Measurements from ENCODE around the gene FUT7. TPM values are rescaled to one million over a fixed set of nuclear protein-coding genes. Genes with fewer than 3 reads are reported as not detected.

FUT7 gene
- total RNA-seq, 1 experiment from 2014 or later = not detected

DNA sequence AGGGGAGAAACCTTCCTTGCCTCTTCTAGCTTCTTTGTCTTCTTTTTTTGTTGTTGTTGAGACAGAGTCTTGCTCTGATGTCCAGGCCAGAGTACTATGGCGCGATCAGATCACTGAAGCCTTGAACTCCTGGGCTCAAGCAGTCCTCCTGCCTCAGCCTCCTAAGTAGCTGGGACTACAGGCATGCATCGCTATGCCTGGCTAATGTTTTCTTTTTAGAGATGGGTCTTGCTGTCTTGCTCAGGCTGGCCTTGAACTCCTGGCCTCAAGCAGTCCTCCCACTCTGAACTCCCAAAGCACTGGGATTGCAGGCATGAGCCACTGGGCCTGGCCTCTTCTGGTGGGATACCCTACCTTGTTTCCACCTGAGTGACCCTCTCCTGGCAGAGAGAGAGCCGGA, 43.0 kb downstream of the FUT7 start:
- Histone ChIP-seq H3K36me3 (ENCODE audit: control insufficient read depth in 1 of 2, insufficient read depth in 2 of 2, low read length in 2 of 2) (peaks cover 0 to 7% of the 10 kb centered on the region in 2 experiments; a peak in 2 of 4 replicates), H3K27ac (ENCODE audit: low read depth, low read length) (no peak overlapping the region), H3K4me2 (ENCODE audit: low read length) (no peak overlapping the region), H3K9me2 (ENCODE audit: insufficient read depth) (no peaks in the 10 kb centered on the region), H3K9me3 (ENCODE audit: control insufficient read depth in 1 of 2, insufficient read depth in 1 of 2, low read depth in 1 of 2, low read length in 2 of 2) (no peaks in the 10 kb centered on the region; a peak in 1 of 4 replicates), H4K20me1 (ENCODE audit: insufficient read depth) (no peaks in the 10 kb centered on the region), H3K4me1 (ENCODE audit: control insufficient read depth in 1 of 2, insufficient read depth in 2 of 2, low read length in 2 of 2) (peaks cover 14 to 21% of the 10 kb centered on the region in 2 experiments; a peak in 3 of 4 replicates), H3K27me3 (ENCODE audit: insufficient read depth, low read length) (no peaks in the 10 kb centered on the region), H2AFZ (ENCODE audit: low read depth, low read length, poor library complexity, severe bottlenecking) (no peak overlapping the region), H3K79me2 (ENCODE audit: insufficient read depth, low read length) (peaks cover 15% of the 10 kb centered on the region), H3K9ac (ENCODE audit: low read length) (no peak overlapping the region), H3K4me3 (replicated peaks in 1 of 2; ENCODE audit: low read depth in 1 of 2, low read length in 2 of 2) (no peak overlapping the region)
- no peak for ATAC-seq
- TF ChIP-seq CEBPB (IDR thresholded peaks at IDR 0.05; ENCODE audit: low read depth) (no peak), SIN3A (IDR thresholded peaks at IDR 0.05; ENCODE audit: low read depth) (no peak), TCF7L2 (IDR thresholded peaks at IDR 0.05; ENCODE audit: borderline replicate concordance, extremely low read depth, insufficient read depth, insufficient read length) (no peak), EGR1 (IDR thresholded peaks at IDR 0.05; ENCODE audit: low read depth) (no peak), SP1 (IDR thresholded peaks at IDR 0.05; ENCODE audit: low read depth) (no peak), EZH2 (IDR thresholded peaks at IDR 0.05) (no peak), SRF (IDR thresholded peaks at IDR 0.05; ENCODE audit: low read depth) (no peak), CBX3 (IDR thresholded peaks at IDR 0.05; ENCODE audit: low read depth) (no peak)
- BruUV-seq (replicated peaks) = no TSS peak
- ChIA-PET POLR2A (no interaction called here), CTCF (interaction anchor here (1.0 kb wide), 1 partner anchor 41 kb away, joined by 3 read pairs; no protein-coding TSS in a partner anchor), RAD21 (ENCODE audit: low non-redundant PET in 1 of 2, low total read pairs in 2 of 2, uncharacterized antibody in 2 of 2, unreplicated experiment in 2 of 2) (no interaction called here)
- intact Hi-C loops (cut with micrococcal nuclease) = no loop called here
- DNase-seq (ENCODE audit: low read depth, low spot score) = no peak

DNA sequence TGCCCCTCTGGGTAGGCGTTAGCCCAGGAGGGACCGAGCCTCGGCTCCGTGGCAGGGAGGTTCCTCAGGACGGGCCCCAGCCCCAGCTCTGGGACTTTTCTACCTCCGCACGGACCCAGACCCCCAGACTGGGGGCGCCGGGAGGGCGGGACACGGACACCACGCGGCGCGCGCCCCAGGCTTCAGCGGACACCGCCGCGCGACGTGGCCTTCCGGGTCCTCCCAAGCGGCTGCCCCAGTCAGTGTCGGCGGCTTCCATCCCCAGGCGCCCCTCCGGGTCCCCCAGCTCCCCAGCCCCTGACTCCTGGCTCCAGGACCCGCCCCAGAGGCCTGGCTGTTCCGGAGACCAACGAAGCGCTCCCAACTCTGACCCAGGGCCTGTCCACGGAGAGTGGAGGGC, 46.0 kb downstream of the FUT7 start:
- ChIA-PET RAD21 (ENCODE audit: low non-redundant PET in 1 of 2, low total read pairs in 2 of 2, uncharacterized antibody in 2 of 2, unreplicated experiment in 2 of 2) (no interaction called here), POLR2A (no interaction called here), CTCF (no interaction called here)
- DNase-seq (ENCODE audit: low read depth, low spot score) (no peak), ATAC-seq (no peak)
- H3K36me3 ChIP-seq (ENCODE audit: control insufficient read depth in 1 of 2, insufficient read depth in 2 of 2, low read length in 2 of 2) = no peaks in the 10 kb centered on the region
- H3K4me2 ChIP-seq (ENCODE audit: low read length) = no peak overlapping the region
- no peak overlapping the region for H3K9ac ChIP-seq (ENCODE audit: low read length)
- H3K9me3 ChIP-seq (ENCODE audit: control insufficient read depth in 1 of 2, insufficient read depth in 1 of 2, low read depth in 1 of 2, low read length in 2 of 2) = no peaks in the 10 kb centered on the region; a peak in 1 of 4 replicates
- intact Hi-C loops (cut with micrococcal nuclease) = no loop called here
- no peak overlapping the region for H2AFZ ChIP-seq (ENCODE audit: low read depth, low read length, poor library complexity, severe bottlenecking)
- BruUV-seq (replicated peaks) = no TSS peak
- peaks cover 0 to under 1% of the 10 kb centered on the region in 2 experiments; a peak in 2 of 4 replicates for H3K4me1 ChIP-seq (ENCODE audit: control insufficient read depth in 1 of 2, insufficient read depth in 2 of 2, low read length in 2 of 2)
- H3K4me3 ChIP-seq (replicated peaks in 1 of 2; ENCODE audit: low read depth in 1 of 2, low read length in 2 of 2) = no peak overlapping the region
- no peaks in the 10 kb centered on the region for H3K79me2 ChIP-seq (ENCODE audit: insufficient read depth, low read length)
- TF ChIP-seq SP1 (IDR thresholded peaks at IDR 0.05; ENCODE audit: low read depth) (no peak), EGR1 (IDR thresholded peaks at IDR 0.05; ENCODE audit: low read depth) (no peak), ZFX (IDR thresholded peaks at IDR 0.05) (no peak), EZH2 (IDR thresholded peaks at IDR 0.05) (no peak), SRF (IDR thresholded peaks at IDR 0.05; ENCODE audit: low read depth) (no peak), JUND (IDR thresholded peaks at IDR 0.05) (no peak), TCF7L2 (IDR thresholded peaks at IDR 0.05; ENCODE audit: borderline replicate concordance, extremely low read depth, insufficient read depth, insufficient read length) (no peak), ZNF274 (IDR thresholded peaks at IDR 0.05; ENCODE audit: low read depth, low read length) (no peak), EZH2phosphoT487 (IDR thresholded peaks at IDR 0.05; ENCODE audit: borderline replicate concordance) (no peak), POLR2A (IDR thresholded peaks at IDR 0.05; ENCODE audit: borderline replicate concordance, extremely low read depth, insufficient read depth, insufficient read length) (no peak), RAD21 (IDR thresholded peaks at IDR 0.05; ENCODE audit: low read depth) (no peak)
- TF ChIP-seq, protein P1, sequence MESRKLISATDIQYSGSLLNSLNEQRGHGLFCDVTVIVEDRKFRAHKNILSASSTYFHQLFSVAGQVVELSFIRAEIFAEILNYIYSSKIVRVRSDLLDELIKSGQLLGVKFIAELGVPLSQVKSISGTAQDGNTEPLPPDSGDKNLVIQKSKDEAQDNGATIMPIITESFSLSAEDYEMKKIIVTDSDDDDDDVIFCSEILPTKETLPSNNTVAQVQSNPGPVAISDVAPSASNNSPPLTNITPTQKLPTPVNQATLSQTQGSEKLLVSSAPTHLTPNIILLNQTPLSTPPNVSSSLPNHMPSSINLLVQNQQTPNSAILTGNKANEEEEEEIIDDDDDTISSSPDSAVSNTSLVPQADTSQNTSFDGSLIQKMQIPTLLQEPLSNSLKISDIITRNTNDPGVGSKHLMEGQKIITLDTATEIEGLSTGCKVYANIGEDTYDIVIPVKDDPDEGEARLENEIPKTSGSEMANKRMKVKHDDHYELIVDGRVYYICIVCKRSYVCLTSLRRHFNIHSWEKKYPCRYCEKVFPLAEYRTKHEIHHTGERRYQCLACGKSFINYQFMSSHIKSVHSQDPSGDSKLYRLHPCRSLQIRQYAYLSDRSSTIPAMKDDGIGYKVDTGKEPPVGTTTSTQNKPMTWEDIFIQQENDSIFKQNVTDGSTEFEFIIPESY (IDR thresholded peaks at IDR 0.05; ENCODE audit: extremely low read depth, insufficient replicate concordance, low read length) = no peak
- TF ChIP-seq, protein P2, sequence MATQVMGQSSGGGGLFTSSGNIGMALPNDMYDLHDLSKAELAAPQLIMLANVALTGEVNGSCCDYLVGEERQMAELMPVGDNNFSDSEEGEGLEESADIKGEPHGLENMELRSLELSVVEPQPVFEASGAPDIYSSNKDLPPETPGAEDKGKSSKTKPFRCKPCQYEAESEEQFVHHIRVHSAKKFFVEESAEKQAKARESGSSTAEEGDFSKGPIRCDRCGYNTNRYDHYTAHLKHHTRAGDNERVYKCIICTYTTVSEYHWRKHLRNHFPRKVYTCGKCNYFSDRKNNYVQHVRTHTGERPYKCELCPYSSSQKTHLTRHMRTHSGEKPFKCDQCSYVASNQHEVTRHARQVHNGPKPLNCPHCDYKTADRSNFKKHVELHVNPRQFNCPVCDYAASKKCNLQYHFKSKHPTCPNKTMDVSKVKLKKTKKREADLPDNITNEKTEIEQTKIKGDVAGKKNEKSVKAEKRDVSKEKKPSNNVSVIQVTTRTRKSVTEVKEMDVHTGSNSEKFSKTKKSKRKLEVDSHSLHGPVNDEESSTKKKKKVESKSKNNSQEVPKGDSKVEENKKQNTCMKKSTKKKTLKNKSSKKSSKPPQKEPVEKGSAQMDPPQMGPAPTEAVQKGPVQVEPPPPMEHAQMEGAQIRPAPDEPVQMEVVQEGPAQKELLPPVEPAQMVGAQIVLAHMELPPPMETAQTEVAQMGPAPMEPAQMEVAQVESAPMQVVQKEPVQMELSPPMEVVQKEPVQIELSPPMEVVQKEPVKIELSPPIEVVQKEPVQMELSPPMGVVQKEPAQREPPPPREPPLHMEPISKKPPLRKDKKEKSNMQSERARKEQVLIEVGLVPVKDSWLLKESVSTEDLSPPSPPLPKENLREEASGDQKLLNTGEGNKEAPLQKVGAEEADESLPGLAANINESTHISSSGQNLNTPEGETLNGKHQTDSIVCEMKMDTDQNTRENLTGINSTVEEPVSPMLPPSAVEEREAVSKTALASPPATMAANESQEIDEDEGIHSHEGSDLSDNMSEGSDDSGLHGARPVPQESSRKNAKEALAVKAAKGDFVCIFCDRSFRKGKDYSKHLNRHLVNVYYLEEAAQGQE (IDR thresholded peaks at IDR 0.05; ENCODE audit: low read depth) = no peak
- no peaks in the 10 kb centered on the region for H4K20me1 ChIP-seq (ENCODE audit: insufficient read depth)
- H3K27me3 ChIP-seq (ENCODE audit: insufficient read depth, low read length) = no peaks in the 10 kb centered on the region
- no peaks in the 10 kb centered on the region for H3K9me2 ChIP-seq (ENCODE audit: insufficient read depth)
- no peak overlapping the region for H3K27ac ChIP-seq (ENCODE audit: low read depth, low read length)
